GM21528 (cell line): ENCODE measurements around the gene TTC9B.
"Not testable (repeated sequence)": the region's sequence is repeated elsewhere in the genome, so short reads cannot be mapped to it uniquely, and the experiment has no call there.

Experiments used
- ATAC-seq: cut with Tn5 transposase; IDR thresholded peaks from one replicate; pipeline ENCODE4 v1.9.1; 2021; ENCODE audit warnings: mild to moderate bottlenecking, moderate library complexity; ENCODE audit not compliant: unreplicated experiment, low FRiP score

Gene TTC9B

GRCh38 chr19:40177286-40178070 lies 40.7 kb downstream of the TTC9B start:
- ATAC-seq: no peak

- no peak for ATAC-seq
Observed at GRCh38 chr19:40175820-40176219, 42.4 kb downstream of the TTC9B start.

- no peak for ATAC-seq
Observed at GRCh38 chr19:40174092-40174491, 44.1 kb downstream of the TTC9B start.

- not testable (repeated sequence) for ATAC-seq
Observed at GRCh38 chr19:40171293-40171692, 46.9 kb downstream of the TTC9B start.

- ATAC-seq: not testable (repeated sequence)
Observed at GRCh38 chr19:40170303-40170989, 47.7 kb downstream of the TTC9B start.

- ATAC-seq: not testable (repeated sequence)
Observed at GRCh38 chr19:40169482-40170302, 48.5 kb downstream of the TTC9B start.
